Superior temporal gyrus (tissue), 1 donor: ENCODE data around the gene TMED9.
"Not testable (repeated sequence)": the region's sequence is repeated elsewhere in the genome, so short reads cannot be mapped to it uniquely, and the experiment has no call there.

ENCODE experiments used
- DNase-seq: peaks from one replicate; pipeline ENCODE4 v3.0.0-alpha.2; 2016; ENCODE audit errors: extremely low spot score

The TMED9 gene

GRCh38 chr5:177606071-177607051, 14.4 kb downstream of the TMED9 start:
- no peak for DNase-seq

- no peak for DNase-seq
These were observed 15.1 kb downstream of the TMED9 start for GRCh38 chr5:177607115-177607451.

DNA sequence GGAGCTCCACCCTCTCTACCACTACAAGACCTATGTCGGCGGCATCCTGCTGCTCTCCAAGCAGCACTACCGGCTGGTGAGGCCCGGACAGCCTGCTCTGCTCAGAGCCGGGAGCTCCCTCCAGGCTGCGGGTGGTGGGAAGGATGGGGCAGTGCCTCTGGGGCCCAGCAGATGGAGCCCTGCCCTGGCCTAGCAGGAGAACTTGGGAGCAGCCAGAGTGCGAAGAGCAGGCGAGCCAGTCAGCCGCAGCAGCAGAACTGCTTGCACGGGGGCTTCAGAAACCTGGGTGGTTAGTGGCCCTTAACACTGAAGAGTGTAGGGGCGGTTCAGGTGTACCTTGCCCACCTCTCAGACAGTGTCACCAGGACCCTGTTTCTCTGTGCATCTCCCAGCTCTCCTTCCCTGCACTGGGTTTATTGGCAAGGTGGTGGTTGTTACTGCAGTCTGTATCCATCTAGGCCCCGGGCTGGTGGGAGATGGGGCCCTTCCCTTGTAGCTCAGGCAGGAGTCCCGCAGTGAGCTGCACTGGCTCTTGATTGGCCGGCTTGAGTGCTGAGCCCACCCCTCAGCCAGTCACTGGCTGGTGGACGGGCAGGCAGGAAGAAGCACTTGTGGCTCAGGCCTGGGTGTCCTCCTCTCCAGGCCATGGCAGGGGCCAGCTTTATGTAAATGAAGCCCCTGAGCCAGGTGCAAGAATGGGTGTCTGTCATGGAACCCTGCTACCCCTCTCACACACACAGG, 15.6 kb downstream of the TMED9 start:
- peak; percentile 77 for DNase-seq

DNA sequence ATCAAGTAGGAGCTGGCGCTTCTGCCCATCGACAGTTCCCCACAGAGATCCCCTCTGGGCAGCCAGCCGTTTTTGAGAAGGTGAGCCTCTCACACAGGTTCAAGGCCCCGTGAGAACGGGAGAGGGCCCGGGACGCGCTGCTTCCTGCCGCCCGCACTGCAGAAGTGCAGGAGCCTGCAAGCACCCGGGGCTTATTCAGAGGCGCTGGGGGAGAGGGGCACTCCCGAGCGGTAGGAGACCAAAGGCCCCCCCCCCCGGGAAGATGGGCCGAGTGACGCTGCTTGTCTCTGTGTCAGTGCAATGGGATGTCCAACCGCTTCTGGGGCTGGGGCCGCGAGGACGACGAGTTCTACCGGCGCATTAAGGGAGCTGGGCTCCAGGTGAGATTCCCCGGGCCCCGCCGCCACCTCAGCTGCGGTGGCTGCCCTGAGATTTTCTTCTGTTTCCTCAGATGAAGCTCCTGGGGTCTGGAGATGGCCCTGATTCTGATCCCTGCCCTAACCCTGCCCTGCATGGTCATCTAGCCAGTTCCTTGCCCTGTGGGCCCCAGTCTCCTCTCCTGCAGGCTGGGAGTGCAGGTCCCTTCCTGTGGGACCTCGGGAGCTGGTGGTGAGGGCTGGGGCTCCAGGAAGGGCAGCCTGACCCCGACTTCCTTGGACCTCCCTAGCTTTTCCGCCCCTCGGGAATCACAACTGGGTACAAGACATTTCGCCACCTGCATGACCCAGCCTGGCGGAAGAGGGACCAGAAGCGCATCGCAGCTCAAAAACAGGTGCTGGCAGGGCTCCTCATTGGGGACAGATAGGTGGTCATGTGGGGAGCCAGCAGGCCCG, 16.5 kb downstream of the TMED9 start:
- DNase-seq = no peak

DNA sequence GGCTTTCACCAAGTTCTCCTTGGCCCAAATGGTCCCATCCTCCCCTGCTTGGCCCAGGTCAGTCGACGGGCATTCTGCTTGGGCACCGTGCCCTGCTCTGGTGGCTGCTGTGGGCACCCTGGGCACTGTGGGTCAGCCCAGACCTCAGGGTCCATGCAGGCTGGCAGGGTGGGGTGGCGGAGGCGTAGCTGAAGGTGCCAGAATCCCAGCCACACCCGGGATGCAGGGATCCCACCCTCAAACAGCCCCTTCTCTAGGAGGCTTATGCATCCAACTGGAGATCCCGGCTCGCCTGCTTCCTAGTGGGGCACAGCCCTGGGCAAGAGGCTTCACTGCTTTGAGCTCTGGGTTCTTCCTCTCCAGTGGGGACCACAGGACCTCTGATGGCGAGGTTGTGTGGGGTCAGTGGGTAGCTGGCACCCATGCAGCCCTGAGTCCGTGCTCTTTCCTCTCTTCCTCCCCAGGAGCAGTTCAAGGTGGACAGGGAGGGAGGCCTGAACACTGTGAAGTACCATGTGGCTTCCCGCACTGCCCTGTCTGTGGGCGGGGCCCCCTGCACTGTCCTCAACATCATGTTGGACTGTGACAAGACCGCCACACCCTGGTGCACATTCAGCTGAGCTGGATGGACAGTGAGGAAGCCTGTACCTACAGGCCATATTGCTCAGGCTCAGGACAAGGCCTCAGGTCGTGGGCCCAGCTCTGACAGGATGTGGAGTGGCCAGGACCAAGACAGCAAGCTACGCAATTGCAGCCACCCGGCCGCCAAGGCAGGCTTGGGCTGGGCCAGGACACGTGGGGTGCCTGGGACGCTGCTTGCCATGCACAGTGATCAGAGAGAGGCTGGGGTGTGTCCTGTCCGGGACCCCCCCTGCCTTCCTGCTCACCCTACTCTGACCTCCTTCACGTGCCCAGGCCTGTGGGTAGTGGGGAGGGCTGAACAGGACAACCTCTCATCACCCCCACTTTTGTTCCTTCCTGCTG, 17.4 kb downstream of the TMED9 start:
- no peak for DNase-seq

GRCh38 chr5:177610131-177610769, 18.2 kb downstream of the TMED9 start:
- DNase-seq = no peak

DNA sequence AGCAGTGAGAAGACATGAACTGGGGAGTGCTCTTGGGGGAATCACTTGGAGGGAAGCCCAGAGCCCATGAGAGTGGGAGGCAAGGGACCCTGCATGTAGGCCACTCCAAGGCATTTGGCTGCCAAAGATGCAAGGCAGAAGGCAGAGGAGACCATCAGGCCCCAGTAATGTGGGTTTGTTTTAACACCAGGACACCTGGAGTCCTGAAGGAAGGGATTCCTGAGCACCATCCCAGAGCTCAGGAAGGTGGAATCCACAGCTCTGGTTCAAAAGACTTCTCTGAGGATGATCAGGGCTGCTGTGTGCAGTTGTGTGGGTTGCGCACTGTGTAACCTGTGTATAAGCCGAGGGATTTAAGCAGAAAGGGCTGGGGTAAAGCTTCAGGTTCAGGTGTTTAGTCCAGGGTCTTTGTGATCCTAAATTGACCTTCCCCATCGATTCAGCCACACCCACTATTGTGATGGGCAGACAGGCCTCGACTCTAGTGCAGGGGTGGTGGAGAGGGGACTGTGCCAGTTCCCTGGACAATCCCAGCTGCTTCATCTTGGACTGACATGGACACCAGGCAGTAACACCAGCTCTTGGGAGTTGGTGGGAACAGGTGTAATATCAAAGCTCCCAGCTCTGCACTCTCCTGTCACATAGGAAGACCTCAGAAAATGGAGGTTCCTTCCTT, 18.9 kb downstream of the TMED9 start:
- DNase-seq = no peak

DNA sequence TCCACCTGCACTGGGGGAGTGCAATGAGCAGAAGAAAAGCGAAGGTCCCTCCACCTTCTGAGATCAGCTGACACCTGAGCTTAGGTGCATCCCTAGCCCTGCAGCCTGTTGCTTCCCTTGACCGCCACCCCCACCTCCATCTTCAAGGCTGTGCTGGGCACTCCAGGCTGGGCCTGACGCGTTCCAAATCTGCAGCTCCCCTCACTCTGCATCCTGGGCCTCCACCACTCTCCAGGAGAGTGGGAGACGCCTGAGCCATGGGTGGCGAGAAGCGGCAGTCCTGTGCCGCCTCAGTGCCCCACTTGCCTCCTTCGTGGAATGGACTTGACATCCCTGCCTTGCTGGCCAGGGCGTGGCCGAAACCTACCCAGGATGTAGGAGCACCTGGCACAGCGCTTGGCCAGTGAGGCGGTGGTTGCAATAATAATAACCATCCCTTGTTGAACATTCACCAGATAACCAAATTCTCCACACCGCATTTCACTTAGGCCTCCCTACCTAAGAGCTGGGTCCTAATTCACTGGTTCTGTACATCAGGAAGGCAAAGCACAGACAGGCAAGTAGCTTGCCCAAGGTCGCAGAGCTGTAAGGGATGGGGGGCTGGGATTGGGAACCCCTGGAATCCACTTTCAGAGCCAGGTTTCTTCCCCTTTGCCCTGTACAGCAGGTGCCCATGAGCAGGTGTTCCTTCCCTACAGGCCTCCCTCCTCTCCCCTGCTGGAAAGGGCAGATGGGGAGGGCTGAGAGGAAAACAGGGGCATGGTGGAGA, 19.6 kb downstream of the TMED9 start:
- no peak for DNase-seq

- DNase-seq = no peak
These were observed 20.2 kb downstream of the TMED9 start for GRCh38 chr5:177612215-177612673.

GRCh38 chr5:177620560-177620959, 28.6 kb downstream of the TMED9 start:
- DNase-seq = no peak

DNA sequence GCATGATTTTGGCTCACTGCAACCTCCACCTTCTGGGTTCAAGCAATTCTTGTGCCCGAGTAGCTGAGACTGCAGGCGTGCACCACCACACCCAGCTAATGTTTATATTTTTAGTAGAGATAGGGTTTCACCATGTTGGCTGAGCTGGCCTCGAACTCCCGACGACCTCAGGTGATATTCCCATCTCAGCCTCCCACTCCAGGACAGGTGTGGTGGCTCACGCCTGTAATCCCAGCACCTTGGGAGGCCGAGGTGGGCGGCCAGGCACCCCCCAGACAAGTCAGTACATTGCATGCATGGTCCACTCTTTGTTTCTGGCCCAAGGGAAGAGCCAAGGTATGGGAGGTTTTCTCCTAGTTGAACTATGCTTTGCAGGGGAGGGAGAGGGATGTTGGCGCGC, 32.2 kb downstream of the TMED9 start:
- DNase-seq = not testable (repeated sequence)

- DNase-seq = not testable (repeated sequence)
These were observed 38.2 kb downstream of the TMED9 start for GRCh38 chr5:177630186-177630585.

DNA sequence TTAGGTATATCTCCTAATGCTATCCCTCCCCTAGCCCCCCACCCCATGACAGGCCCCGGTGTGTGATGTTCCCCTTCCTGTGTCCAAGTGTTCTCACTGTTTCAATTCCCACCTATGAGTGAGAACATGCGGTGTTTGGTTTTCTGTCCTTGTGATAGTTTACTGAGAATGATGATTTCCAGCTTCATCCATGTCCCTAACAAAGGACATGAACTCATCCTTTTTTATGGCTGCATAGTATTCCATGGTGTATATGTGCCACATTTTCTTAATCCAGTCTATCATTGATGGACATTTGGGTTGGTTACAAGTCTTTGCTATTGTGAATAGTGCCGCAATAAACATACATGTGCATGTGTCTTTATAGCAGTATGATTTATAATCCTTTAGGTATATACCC, 42.9 kb downstream of the TMED9 start:
- not testable (repeated sequence) for DNase-seq

- not testable (repeated sequence) for DNase-seq
These were observed 53.5 kb downstream of the TMED9 start for GRCh38 chr5:177645462-177645861.
